ENCODE data around the gene INIP. TPM values are rescaled to one million over a fixed set of nuclear protein-coding genes. Genes with fewer than 3 reads are reported as not detected.

The INIP gene
- total RNA-seq, 1 donor = 15.6 TPM

GRCh38 chr9:112655668-112656067 lies 62.2 kb downstream of the INIP start:
- H3K4me2 ChIP-seq (ENCODE audit: insufficient read depth, low read length) = no peak overlapping the region
- no peak overlapping the region for H3K4me3 ChIP-seq (ENCODE audit: insufficient read depth, low read length)
- no peak overlapping the region for H2AFZ ChIP-seq (ENCODE audit: low read length)
- TF ChIP-seq CTCF (IDR thresholded peaks at IDR 0.05; ENCODE audit: extremely low read depth, low read depth, low read length) = no peak
- no peaks in the 10 kb centered on the region for H3K4me1 ChIP-seq (ENCODE audit: insufficient read depth, low read length)
- H3K27me3 ChIP-seq (ENCODE audit: insufficient read depth, low read length) = no peaks in the 10 kb centered on the region
- H3K36me3 ChIP-seq (ENCODE audit: insufficient read depth, low read length) = no peaks in the 10 kb centered on the region
- no peaks in the 10 kb centered on the region for H3K79me2 ChIP-seq (ENCODE audit: insufficient read depth, low read length)
- DNase-seq (ENCODE audit: insufficient read length, low spot score, missing footprints) = no peak
- H3K9me3 ChIP-seq (ENCODE audit: low read depth, low read length) = no peaks in the 10 kb centered on the region
- no peak overlapping the region for H3K27ac ChIP-seq (ENCODE audit: low read depth, low read length)
- no peaks in the 10 kb centered on the region for H4K20me1 ChIP-seq (ENCODE audit: insufficient read depth, low read length)

- no peak for TF ChIP-seq CTCF (IDR thresholded peaks at IDR 0.05; ENCODE audit: extremely low read depth, low read depth, low read length)
- Histone ChIP-seq H3K36me3 (ENCODE audit: insufficient read depth, low read length) (no peaks in the 10 kb centered on the region), H3K4me3 (ENCODE audit: insufficient read depth, low read length) (no peak overlapping the region), H3K79me2 (ENCODE audit: insufficient read depth, low read length) (no peaks in the 10 kb centered on the region), H3K4me2 (ENCODE audit: insufficient read depth, low read length) (no peak overlapping the region), H4K20me1 (ENCODE audit: insufficient read depth, low read length) (no peaks in the 10 kb centered on the region), H3K27ac (ENCODE audit: low read depth, low read length) (no peak overlapping the region), H3K9me3 (ENCODE audit: low read depth, low read length) (no peaks in the 10 kb centered on the region), H3K27me3 (ENCODE audit: insufficient read depth, low read length) (no peaks in the 10 kb centered on the region), H2AFZ (ENCODE audit: low read length) (no peak overlapping the region), H3K4me1 (ENCODE audit: insufficient read depth, low read length) (no peaks in the 10 kb centered on the region)
- DNase-seq (ENCODE audit: insufficient read length, low spot score, missing footprints) = no peak
Observed at GRCh38 chr9:112654282-112654681, 63.6 kb downstream of the INIP start.

GRCh38 chr9:112648624-112649023 lies 69.3 kb downstream of the INIP start:
- Histone ChIP-seq H3K36me3 (ENCODE audit: insufficient read depth, low read length) (no peaks in the 10 kb centered on the region), H3K4me3 (ENCODE audit: insufficient read depth, low read length) (no peak overlapping the region), H3K4me2 (ENCODE audit: insufficient read depth, low read length) (no peak overlapping the region), H3K27ac (ENCODE audit: low read depth, low read length) (no peak overlapping the region), H3K27me3 (ENCODE audit: insufficient read depth, low read length) (no peaks in the 10 kb centered on the region), H3K79me2 (ENCODE audit: insufficient read depth, low read length) (no peaks in the 10 kb centered on the region), H4K20me1 (ENCODE audit: insufficient read depth, low read length) (no peaks in the 10 kb centered on the region), H2AFZ (ENCODE audit: low read length) (no peak overlapping the region), H3K4me1 (ENCODE audit: insufficient read depth, low read length) (no peaks in the 10 kb centered on the region), H3K9me3 (ENCODE audit: low read depth, low read length) (peaks cover 2% of the 10 kb centered on the region)
- no peak for TF ChIP-seq CTCF (IDR thresholded peaks at IDR 0.05; ENCODE audit: extremely low read depth, low read depth, low read length)
- DNase-seq (ENCODE audit: insufficient read length, low spot score, missing footprints) = no peak

- H3K27ac ChIP-seq (ENCODE audit: low read depth, low read length) = no peak overlapping the region
- no peaks in the 10 kb centered on the region for H4K20me1 ChIP-seq (ENCODE audit: insufficient read depth, low read length)
- DNase-seq (ENCODE audit: insufficient read length, low spot score, missing footprints) = no peak
- H3K4me3 ChIP-seq (ENCODE audit: insufficient read depth, low read length) = no peak overlapping the region
- H3K9me3 ChIP-seq (ENCODE audit: low read depth, low read length) = peaks cover 2% of the 10 kb centered on the region
- TF ChIP-seq CTCF (IDR thresholded peaks at IDR 0.05; ENCODE audit: extremely low read depth, low read depth, low read length) = no peak
- no peaks in the 10 kb centered on the region for H3K79me2 ChIP-seq (ENCODE audit: insufficient read depth, low read length)
- no peaks in the 10 kb centered on the region for H3K27me3 ChIP-seq (ENCODE audit: insufficient read depth, low read length)
- no peaks in the 10 kb centered on the region for H3K4me1 ChIP-seq (ENCODE audit: insufficient read depth, low read length)
- H3K36me3 ChIP-seq (ENCODE audit: insufficient read depth, low read length) = no peaks in the 10 kb centered on the region
- no peak overlapping the region for H2AFZ ChIP-seq (ENCODE audit: low read length)
- H3K4me2 ChIP-seq (ENCODE audit: insufficient read depth, low read length) = no peak overlapping the region
Observed at GRCh38 chr9:112647596-112647995, 70.3 kb downstream of the INIP start.
